HCT116 (cell line): ENCODE measurements around the gene SH3PXD2A. TPM values are rescaled to one million over a fixed set of nuclear protein-coding genes. Genes with fewer than 3 reads are reported as not detected.

Experiments used
- ATAC-seq: fragments of 200-7000 bp; cut with Tn5 transposase; 2 replicates; pipeline ENCODE4 v1.9.1; 2020; ENCODE audit warnings: mild to moderate bottlenecking, moderate library complexity
- BruUV-seq: library from RNA; stranded (reverse); fragments of 400-500 nt; replicated peaks from 2 replicates; lab custom pipeline; 2021; lab: Mats Ljungman, UMichigan
- CTCF ChIA-PET: fragments of 300-600 bp; sonication (Branson Sonifier 250); formaldehyde crosslinking; loops from one replicate; lab custom pipeline; 2021; ENCODE audit warnings: antibody characterized with exemption; lab: Charles Lee
- POLR2A ChIA-PET: fragments of 300-600, 350-600 bp; sonication (Branson Sonifier 250); formaldehyde crosslinking; loops from one replicate; lab custom pipeline; 2021; ENCODE audit warnings: antibody characterized with exemption; lab: Charles Lee
- RAD21 ChIA-PET, 2 experiments: fragments of 300-600 bp; sonication (Branson Sonifier 250); formaldehyde crosslinking; loops; one replicate each; lab custom pipeline; 2023; ENCODE audit warnings: low total read pairs in 2 of 2; ENCODE audit not compliant: uncharacterized antibody in 2 of 2, unreplicated experiment in 2 of 2, low non-redundant PET in 1 of 2; lab: Charles Lee
- DNase-seq: peaks from one replicate; pipeline ENCODE4 v3.0.0-alpha.2; 2010; ENCODE audit warnings: low read depth, low spot score
- H2AFZ ChIP-seq: fragments of 200-600 bp; shearing (Covaris generic), sonication (generic); 2 replicates; pipeline ENCODE4 v1.6.1; 2017; ENCODE audit warnings: low read depth, mixed run types, mixed read lengths, antibody characterized with exemption, low read length; ENCODE audit not compliant: poor library complexity, severe bottlenecking
- H3K27ac ChIP-seq: 2 replicates; pipeline ENCODE4 v1.5.1; 2012; ENCODE audit warnings: low read depth, low read length
- H3K27me3 ChIP-seq: fragments of 200-600 bp; sonication (generic); 2 replicates; pipeline ENCODE4 v1.6.1; 2016; ENCODE audit warnings: mixed run types, low read length, mixed read lengths; ENCODE audit not compliant: insufficient read depth
- H3K36me3 ChIP-seq, 2 experiments: fragments of 200-500 bp in 1 of 2; fragments of 200-600 bp in 1 of 2; sonication (Bioruptor generic) in 1 of 2; sonication (generic) in 1 of 2; 2 replicates each; pipeline versions ENCODE4 v1.5.1 to v1.6.1; 2014 to 2016; ENCODE audit warnings: low read length in 2 of 2, inconsistent platforms in 1 of 2, mixed read lengths in 1 of 2, mixed run types in 1 of 2; ENCODE audit not compliant: insufficient read depth in 2 of 2, control insufficient read depth in 1 of 2
- H3K4me1 ChIP-seq, 2 experiments: fragments of 200-600 bp in 1 of 2; sonication (generic) in 1 of 2; 2 replicates each; pipeline versions ENCODE4 v1.5.1 to v1.6.1; 2012 to 2017; ENCODE audit warnings: low read length in 2 of 2, inconsistent platforms in 1 of 2, mild to moderate bottlenecking in 1 of 2, mixed read lengths in 1 of 2, mixed run types in 1 of 2, moderate library complexity in 1 of 2; ENCODE audit not compliant: insufficient read depth in 2 of 2, control insufficient read depth in 1 of 2
- H3K4me2 ChIP-seq: fragments of 200-600 bp; sonication (generic); 2 replicates; pipeline ENCODE4 v1.6.1; 2017; ENCODE audit warnings: mixed run types, low read length, mixed read lengths
- H3K4me3 ChIP-seq, 2 experiments: fragments of 200-600 bp in 1 of 2; sonication (generic) in 1 of 2; replicated peaks in 1 of 2; 2 replicates each; pipeline ENCODE4 v1.5.1; 2011 to 2016; ENCODE audit warnings: low read length in 2 of 2, control low read depth in 1 of 2, low read depth in 1 of 2, mild to moderate bottlenecking in 1 of 2, mixed read lengths in 1 of 2, mixed run types in 1 of 2
- H3K79me2 ChIP-seq: fragments of 200-600 bp; sonication (generic); 2 replicates; pipeline ENCODE4 v1.6.1; 2017; ENCODE audit warnings: mild to moderate bottlenecking, mixed run types, low read length, moderate library complexity, mixed read lengths; ENCODE audit not compliant: insufficient read depth
- H3K9ac ChIP-seq: fragments of 200-600 bp; sonication (generic); 2 replicates; pipeline ENCODE4 v1.6.1; 2016; ENCODE audit warnings: low read length, mixed read lengths
- H3K9me2 ChIP-seq: fragments of 200-600 bp; sonication (generic), shearing (Covaris generic); 2 replicates; pipeline ENCODE4 v1.6.1; 2017; ENCODE audit warnings: mixed run types, mild to moderate bottlenecking, moderate library complexity; ENCODE audit not compliant: insufficient read depth
- H3K9me3 ChIP-seq, 2 experiments: fragments of 200-500 bp in 1 of 2; fragments of 200-600 bp in 1 of 2; sonication (Bioruptor generic) in 1 of 2; sonication (generic) in 1 of 2; 2 replicates each; pipeline ENCODE4 v1.6.1; 2014 to 2017; ENCODE audit warnings: low read length in 2 of 2, mixed read lengths in 2 of 2, inconsistent platforms in 1 of 2, low read depth in 1 of 2, mild to moderate bottlenecking in 1 of 2, mixed run types in 1 of 2, moderate library complexity in 1 of 2; ENCODE audit not compliant: control insufficient read depth in 1 of 2, insufficient read depth in 1 of 2
- H4K20me1 ChIP-seq: fragments of 200-600 bp; sonication (generic), shearing (Covaris generic); 2 replicates; pipeline ENCODE4 v1.6.1; 2017; ENCODE audit warnings: mixed run types, mild to moderate bottlenecking, moderate library complexity; ENCODE audit not compliant: insufficient read depth
- CBX3 ChIP-seq: IDR thresholded peaks from 2 replicates; pipeline ENCODE4 v1.6.1; 2012; ENCODE audit warnings: low read depth
- CEBPB ChIP-seq: IDR thresholded peaks from 2 replicates; pipeline ENCODE4 v1.6.1; 2012; ENCODE audit warnings: low read depth
- EGR1 ChIP-seq: IDR thresholded peaks from 2 replicates; pipeline ENCODE4 v1.6.1; 2012; ENCODE audit warnings: low read depth
- ELF1 ChIP-seq: IDR thresholded peaks from 2 replicates; pipeline ENCODE4 v1.6.1; 2012; ENCODE audit warnings: low read depth, borderline replicate concordance
- EZH2phosphoT487 ChIP-seq: fragments of 200-600 bp; IDR thresholded peaks from 2 replicates; pipeline ENCODE4 v1.6.1; 2018; ENCODE audit warnings: antibody characterized with exemption, borderline replicate concordance
- JUND ChIP-seq: IDR thresholded peaks from 2 replicates; pipeline ENCODE4 v1.6.1; 2012
- POLR2A ChIP-seq: IDR thresholded peaks from 2 replicates; pipeline ENCODE4 v1.7.0; 2011; ENCODE audit warnings: borderline replicate concordance; ENCODE audit not compliant: insufficient read depth, insufficient read length; ENCODE audit errors: extremely low read depth
- POLR2AphosphoS5 ChIP-seq: IDR thresholded peaks from 2 replicates; pipeline ENCODE4 v1.6.1; 2011; ENCODE audit warnings: mild to moderate bottlenecking, low read depth, low read length, moderate library complexity
- RAD21 ChIP-seq: IDR thresholded peaks from 2 replicates; pipeline ENCODE4 v1.6.1; 2012; ENCODE audit warnings: low read depth, mild to moderate bottlenecking
- REST ChIP-seq: IDR thresholded peaks from 2 replicates; pipeline ENCODE4 v1.6.1; 2012; ENCODE audit warnings: low read depth
- SP1 ChIP-seq: IDR thresholded peaks from 2 replicates; pipeline ENCODE4 v1.6.1; 2012; ENCODE audit warnings: low read depth
- SRF ChIP-seq: IDR thresholded peaks from 2 replicates; pipeline ENCODE4 v1.6.1; 2012; ENCODE audit warnings: low read depth
- TCF7L2 ChIP-seq: IDR thresholded peaks from 2 replicates; pipeline ENCODE4 v1.7.0; 2011; ENCODE audit warnings: borderline replicate concordance, inconsistent platforms; ENCODE audit not compliant: insufficient read depth, insufficient read length; ENCODE audit errors: extremely low read depth
- YY1 ChIP-seq: IDR thresholded peaks from 2 replicates; pipeline ENCODE4 v1.6.1; 2011; ENCODE audit warnings: low read length, low read depth, moderate library complexity, mild to moderate bottlenecking; ENCODE audit not compliant: insufficient replicate concordance; ENCODE audit errors: extremely low read depth
- ZBTB33 ChIP-seq: IDR thresholded peaks from 2 replicates; pipeline ENCODE4 v1.6.1; 2011; ENCODE audit warnings: mild to moderate bottlenecking, low read length, moderate library complexity; ENCODE audit not compliant: insufficient replicate concordance; ENCODE audit errors: extremely low read depth
- ZFX ChIP-seq: fragments of 450-650 bp; IDR thresholded peaks from 2 replicates; pipeline ENCODE4 v1.6.1; 2017
- intact Hi-C: fragments of 100-400 bp; cut with micrococcal nuclease; formaldehyde crosslinking; loops from 2 replicates; pipeline ENCODE4 v1.10.0; 2022
- total RNA-seq: library from RNA; stranded (reverse); gene quantifications from one replicate; pipeline ENCODE4 v1.2.1, GENCODE V29; 2021; ENCODE audit not compliant: unreplicated experiment

SH3PXD2A gene
- total RNA-seq, 1 experiment from 2014 or later, result 8.7 TPM

GRCh38 chr10:103669944-103670343 lies 185.4 kb downstream of the SH3PXD2A start:
- H3K27ac ChIP-seq, result no peak overlapping the region
- TF ChIP-seq TCF7L2, result no peak
- TF ChIP-seq CEBPB, result no peak
- no peak for TF ChIP-seq RAD21
- no peak for TF ChIP-seq ELF1
- no peak for TF ChIP-seq EZH2phosphoT487
- no peak for TF ChIP-seq JUND
- no peaks in the 10 kb centered on the region for H3K36me3 ChIP-seq
- H3K27me3 ChIP-seq, result no peaks in the 10 kb centered on the region
- H3K4me2 ChIP-seq, result no peak overlapping the region
- no peaks in the 10 kb centered on the region for H3K79me2 ChIP-seq
- BruUV-seq, result no TSS peak
- CTCF ChIA-PET, result no interaction called here
- no peak overlapping the region for H2AFZ ChIP-seq
- intact Hi-C loops, result no loop called here
- no peak overlapping the region for H3K4me3 ChIP-seq
- no peaks in the 10 kb centered on the region for H3K9me3 ChIP-seq
- no peak overlapping the region for H3K9ac ChIP-seq
- no peak for DNase-seq
- no peaks in the 10 kb centered on the region for H3K4me1 ChIP-seq
- POLR2A ChIA-PET, result no interaction called here
- H4K20me1 ChIP-seq, result no peaks in the 10 kb centered on the region
- RAD21 ChIA-PET, result no interaction called here
- ATAC-seq, result no peak
- no peaks in the 10 kb centered on the region for H3K9me2 ChIP-seq

- H3K4me3 ChIP-seq, result no peak overlapping the region
- ATAC-seq, result no peak
- H4K20me1 ChIP-seq, result no peaks in the 10 kb centered on the region
- DNase-seq, result no peak
- POLR2A ChIA-PET, result no interaction called here
- no peaks in the 10 kb centered on the region for H3K9me2 ChIP-seq
- H3K4me1 ChIP-seq, result no peaks in the 10 kb centered on the region
- no peak overlapping the region for H2AFZ ChIP-seq
- H3K36me3 ChIP-seq, result no peaks in the 10 kb centered on the region
- CTCF ChIA-PET, result no interaction called here
- H3K4me2 ChIP-seq, result no peak overlapping the region
- no peaks in the 10 kb centered on the region for H3K27me3 ChIP-seq
- intact Hi-C loops, result no loop called here
- no TSS peak for BruUV-seq
- no peaks in the 10 kb centered on the region for H3K9me3 ChIP-seq
- no peak overlapping the region for H3K27ac ChIP-seq
- no peaks in the 10 kb centered on the region for H3K79me2 ChIP-seq
- RAD21 ChIA-PET, result no interaction called here
- no peak overlapping the region for H3K9ac ChIP-seq
- TF ChIP-seq POLR2A, result no peak
- TF ChIP-seq POLR2AphosphoS5, result no peak
- no peak for TF ChIP-seq CBX3
- no peak for TF ChIP-seq JUND
- no peak for TF ChIP-seq REST
- no peak for TF ChIP-seq YY1
- TF ChIP-seq SP1, result no peak
- TF ChIP-seq ZFX, result no peak
- TF ChIP-seq ZBTB33, result no peak
- no peak for TF ChIP-seq SRF
- TF ChIP-seq EGR1, result no peak
These were observed 186.0 kb downstream of the SH3PXD2A start for GRCh38 chr10:103669243-103669929.
